GM19351 (cell line): ENCODE measurements around the gene TM9SF2.
"Not testable (repeated sequence)": the region's sequence is repeated elsewhere in the genome, so short reads cannot be mapped to it uniquely, and the experiment has no call there.

Experiments used
- ATAC-seq: cut with Tn5 transposase; IDR thresholded peaks from one replicate; pipeline ENCODE4 v1.9.1; 2021; ENCODE audit warnings: mild to moderate bottlenecking, moderate library complexity; ENCODE audit not compliant: unreplicated experiment

TM9SF2 gene

GRCh38 chr13:99491750-99492149 lies 9.5 kb upstream of the TM9SF2 start:
- ATAC-seq = not testable (repeated sequence)

DNA sequence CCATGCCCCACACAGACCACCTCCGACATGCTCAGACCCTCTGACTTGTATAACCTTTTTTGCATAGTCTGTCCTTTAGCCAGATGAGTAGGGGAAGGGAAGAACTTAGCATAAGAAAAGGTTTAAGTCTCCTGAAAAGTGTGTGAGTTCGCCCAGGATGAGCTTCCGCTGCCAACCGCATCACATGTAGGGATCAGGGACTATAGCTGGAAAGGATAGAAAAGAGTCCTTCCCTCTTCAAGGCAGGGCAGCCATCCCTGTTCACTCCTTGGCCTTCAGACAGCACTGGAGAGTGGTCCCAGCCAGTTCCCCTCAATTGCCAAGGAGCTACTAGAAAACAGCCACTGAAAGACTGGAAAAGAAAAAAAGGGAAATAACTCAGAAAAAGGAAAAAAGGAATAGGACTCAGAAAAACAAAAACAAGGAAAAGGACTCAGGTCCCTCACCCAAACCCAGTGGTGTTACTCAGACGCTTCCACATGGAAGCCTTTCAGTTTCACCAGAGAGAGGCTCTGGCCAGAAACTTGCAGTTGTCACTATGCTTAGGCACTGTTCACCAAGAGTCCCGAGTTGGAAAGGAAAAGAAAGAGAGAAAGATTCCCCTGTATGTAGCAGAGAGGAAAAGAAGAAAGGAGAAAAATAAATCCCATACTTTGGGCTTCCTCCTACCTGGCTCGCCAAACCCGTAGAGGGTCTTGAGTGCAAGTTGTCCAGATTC lies 5.6 kb upstream of the TM9SF2 start:
- no peak for ATAC-seq

GRCh38 chr13:99496184-99497142 lies 4.8 kb upstream of the TM9SF2 start:
- peak; percentile 42 for ATAC-seq

DNA sequence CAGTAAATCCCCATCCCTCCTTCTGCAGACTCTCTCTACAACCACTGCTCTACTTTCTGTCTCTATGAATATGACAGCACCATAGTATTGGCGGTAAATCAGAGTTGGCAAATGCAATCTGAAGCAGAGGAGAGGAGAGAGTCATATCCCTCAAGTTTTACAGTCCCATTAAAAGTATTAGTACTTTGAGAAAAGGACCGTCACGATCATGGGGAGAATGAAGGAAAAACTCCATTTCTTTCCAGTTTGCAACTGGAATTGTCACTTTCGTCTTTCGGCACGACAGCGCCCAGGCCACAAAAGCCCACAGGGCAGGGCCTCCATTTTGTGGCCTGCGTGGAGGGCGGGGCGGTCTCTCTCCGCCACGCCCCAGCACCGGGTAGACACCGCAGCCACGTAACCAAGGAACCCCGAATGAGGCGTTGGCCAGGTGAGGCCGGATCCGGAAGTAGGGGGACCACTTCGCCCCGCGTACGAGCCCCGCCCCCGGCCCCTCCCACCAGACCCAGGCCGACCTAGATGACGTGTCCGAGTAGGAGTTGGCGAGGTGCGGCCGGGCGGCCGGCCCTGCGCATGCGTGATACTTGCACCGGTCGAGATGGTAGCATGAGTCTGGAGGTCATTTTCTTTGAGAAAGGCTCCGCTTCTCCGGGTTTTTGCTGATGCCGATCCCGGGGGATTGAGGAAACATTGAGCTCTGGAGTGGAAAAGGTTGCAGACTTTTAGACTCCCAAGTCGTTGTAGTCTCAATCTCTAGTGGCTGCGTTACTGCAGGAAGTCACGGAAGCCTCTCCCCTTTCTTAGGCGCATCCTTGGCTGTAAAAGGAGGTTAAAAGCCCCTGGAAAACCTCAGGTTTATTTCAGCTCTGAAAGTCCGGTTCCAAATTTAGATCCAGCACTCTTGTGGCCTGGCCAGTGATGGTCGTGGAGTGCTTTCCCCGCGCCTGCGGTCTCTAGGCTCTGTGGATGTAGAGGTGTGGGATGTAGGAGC lies 2.8 kb upstream of the TM9SF2 start:
- peak; percentile 64 for ATAC-seq

DNA sequence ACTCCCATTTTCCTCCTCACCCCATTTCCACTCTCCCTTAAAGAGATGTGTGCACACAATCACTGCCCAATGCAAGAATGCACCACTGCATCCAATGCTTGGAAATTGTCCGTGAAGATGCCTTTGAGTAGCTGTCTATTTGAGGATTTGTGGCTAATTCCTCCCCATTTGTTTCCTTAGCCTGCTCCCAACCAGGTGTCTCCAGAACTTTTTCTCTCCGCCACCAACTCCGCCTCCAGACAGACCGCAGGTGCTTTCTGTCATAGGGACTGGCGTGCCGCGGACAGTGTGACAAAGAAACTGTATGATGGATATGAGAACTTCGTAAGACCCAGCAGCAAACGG lies 461 bp upstream of the TM9SF2 start:
- peak; percentile 11 for ATAC-seq

GRCh38 chr13:99501848-99502301 lies 603 bp downstream of the TM9SF2 start:
- ATAC-seq = no peak

- ATAC-seq = no peak
Measured at GRCh38 chr13:99505814-99506269, 4.6 kb downstream of the TM9SF2 start.

- peak; percentile 83 for ATAC-seq
Measured at GRCh38 chr13:99506634-99507033, 5.4 kb downstream of the TM9SF2 start.

DNA sequence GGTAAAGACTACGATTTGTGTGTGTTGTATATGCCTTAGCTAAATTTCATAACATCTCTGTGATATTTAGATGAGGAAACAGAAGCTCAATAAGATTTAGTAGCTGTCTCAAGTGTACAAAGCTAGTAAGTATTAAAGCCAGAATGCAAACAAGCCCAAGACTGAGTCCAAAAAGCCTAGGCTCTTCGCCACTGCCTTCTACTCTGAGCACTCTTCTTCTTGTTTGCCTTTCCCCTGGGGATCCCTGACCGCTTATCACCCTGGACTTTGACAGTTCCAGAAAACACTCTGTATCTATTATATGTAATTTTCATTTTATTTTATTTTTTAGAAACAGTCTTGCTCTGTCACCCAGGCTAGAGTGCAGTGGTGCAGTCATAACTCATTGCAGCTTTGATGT lies 5.8 kb downstream of the TM9SF2 start:
- ATAC-seq = no peak

DNA sequence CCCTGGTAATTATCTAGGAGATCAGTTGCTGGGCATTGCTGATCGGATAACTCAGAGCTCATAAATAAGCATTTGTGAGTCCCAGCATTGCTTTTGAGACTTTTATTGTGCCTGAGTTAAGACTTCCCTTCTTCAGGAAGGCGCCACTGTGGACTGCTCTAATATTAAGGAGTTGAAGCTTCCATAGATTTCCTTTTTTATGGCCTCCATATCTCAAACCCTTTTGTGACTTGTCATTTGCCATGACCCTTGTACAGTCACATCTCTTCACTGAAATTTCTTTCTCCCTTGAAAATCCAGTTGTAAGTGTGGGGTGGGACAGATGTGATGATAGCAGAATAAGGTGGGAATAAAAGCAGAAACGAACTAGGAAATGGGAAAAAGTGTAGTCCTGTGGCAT lies 6.3 kb downstream of the TM9SF2 start:
- ATAC-seq = no peak

DNA sequence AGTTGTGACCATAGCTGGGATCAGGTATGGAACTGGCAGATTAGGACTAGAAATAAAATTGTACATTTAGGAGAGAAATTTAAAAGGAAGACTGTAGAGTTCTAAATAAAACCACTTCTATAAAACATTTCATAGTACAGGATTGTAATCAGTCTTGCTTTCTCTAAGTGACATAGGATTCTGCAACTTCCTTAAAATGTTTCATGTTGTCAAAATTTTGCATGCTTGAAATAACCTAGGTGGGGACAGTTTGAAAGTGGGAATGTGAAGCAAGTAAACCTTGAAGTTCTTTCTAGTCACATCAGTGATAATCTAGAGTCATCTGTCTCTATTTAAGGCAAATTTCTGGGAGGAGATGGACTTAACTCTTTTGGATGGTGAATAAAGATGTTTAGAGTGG lies 6.7 kb downstream of the TM9SF2 start:
- no peak for ATAC-seq

- ATAC-seq = no peak
Measured at GRCh38 chr13:99509479-99509878, 8.2 kb downstream of the TM9SF2 start.

DNA sequence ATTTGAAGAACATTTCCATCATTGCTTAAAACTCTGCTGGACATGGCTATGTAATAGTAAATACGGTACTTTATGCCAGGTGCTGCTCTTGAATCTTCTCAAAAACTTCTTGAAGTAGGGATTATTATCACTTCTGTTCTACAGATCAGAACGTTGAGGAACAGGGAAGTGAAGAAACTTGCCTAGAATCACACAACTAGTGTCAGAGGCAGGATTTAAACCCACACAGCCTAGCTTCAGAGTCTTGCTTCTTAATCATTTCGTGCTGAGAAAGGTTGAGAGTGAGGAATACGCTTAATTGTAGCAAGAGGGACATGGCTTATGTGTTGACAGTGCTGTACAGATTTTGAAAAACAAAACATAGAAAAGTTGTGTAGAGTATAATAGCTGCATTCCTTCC lies 13.5 kb downstream of the TM9SF2 start:
- no peak for ATAC-seq

GRCh38 chr13:99516153-99516929 lies 15.1 kb downstream of the TM9SF2 start:
- ATAC-seq = no peak

GRCh38 chr13:99517577-99517976 lies 16.3 kb downstream of the TM9SF2 start:
- ATAC-seq = no peak

DNA sequence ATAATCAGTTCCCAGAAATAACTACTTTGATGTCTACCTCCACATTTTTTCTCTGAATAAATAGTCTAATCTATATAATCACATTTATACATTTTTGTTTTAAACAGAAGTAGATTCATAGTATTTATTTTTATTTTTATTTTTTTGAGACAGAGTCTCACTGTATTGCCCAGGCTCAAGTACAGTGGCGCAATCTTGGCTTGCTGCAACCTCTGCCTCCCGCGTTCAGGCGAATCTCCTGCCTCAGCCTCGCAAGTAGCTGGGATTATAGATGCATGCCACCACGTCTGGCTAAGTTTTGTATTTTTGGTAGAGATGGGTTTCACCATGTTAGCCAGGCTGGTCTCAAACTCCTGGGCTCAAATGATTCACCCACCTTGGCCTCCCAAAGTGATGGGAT lies 16.7 kb downstream of the TM9SF2 start:
- no peak for ATAC-seq

DNA sequence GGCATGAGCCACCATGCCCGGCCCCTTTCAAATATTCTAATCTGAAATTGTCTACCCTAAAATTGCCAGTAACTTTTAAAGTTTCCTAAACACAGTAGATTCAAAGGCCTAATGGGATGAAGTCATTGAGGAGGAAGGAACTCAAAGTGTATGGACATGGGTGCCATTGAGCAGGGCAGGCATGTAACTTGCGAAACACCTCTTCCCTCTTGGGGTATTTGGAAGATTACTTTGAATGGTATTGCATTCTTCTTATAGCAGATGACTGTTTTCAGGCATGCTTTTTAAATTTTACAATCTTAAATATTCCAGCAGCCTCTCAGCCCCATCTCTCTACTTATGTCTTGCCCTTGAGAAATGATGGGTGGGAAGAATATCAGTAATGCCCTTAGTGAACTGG lies 21.0 kb downstream of the TM9SF2 start:
- no peak for ATAC-seq

GRCh38 chr13:99523838-99524237 lies 22.6 kb downstream of the TM9SF2 start:
- ATAC-seq = no peak

GRCh38 chr13:99525967-99526366 lies 24.7 kb downstream of the TM9SF2 start:
- no peak for ATAC-seq

- no peak for ATAC-seq
Measured at GRCh38 chr13:99526549-99526948, 25.3 kb downstream of the TM9SF2 start.
